ENCODE measurements around the gene CDC123.

Gene CDC123

DNA sequence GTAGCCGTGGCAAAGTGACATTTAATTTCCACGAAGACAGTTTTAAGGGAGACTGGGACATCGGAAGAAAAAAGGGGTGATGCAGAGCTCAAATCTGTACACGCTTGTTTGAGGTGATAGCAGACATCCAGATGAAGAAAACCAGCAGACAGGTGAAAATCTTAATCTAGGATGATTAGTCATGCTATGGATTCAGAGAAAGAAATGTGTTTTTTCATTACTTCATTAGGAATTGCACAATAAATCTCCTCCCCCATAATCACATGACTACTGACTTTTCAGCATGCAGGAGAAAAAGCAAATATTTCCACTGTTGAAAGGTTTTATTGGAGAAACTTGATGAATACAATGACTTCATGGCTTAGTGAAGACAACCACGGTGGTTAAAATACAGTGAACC lies 2.8 kb upstream of the CDC123 start:
- 90% methylated on average over 5 of the region's 5 CpGs for WGBS
- no peaks in the 10 kb centered on the region for H3K9me3 ChIP-seq (ENCODE audit: insufficient read depth, low read depth, low read length)
- no peak overlapping the region for H3K27ac ChIP-seq (ENCODE audit: low read depth, low read length)
- no peak overlapping the region for H3K9ac ChIP-seq (ENCODE audit: low read depth, low read length)
- H3K36me3 ChIP-seq (ENCODE audit: insufficient read depth, low read length) = peaks cover 18% of the 10 kb centered on the region
- no peaks in the 10 kb centered on the region for H3K27me3 ChIP-seq (ENCODE audit: insufficient read depth, low read length)
- no peak overlapping the region for H3K4me3 ChIP-seq (ENCODE audit: low read length)
- H3K4me1 ChIP-seq (ENCODE audit: insufficient read depth, low read length) = peaks cover 6% of the 10 kb centered on the region; the same call in 1 of the 2 replicates

DNA sequence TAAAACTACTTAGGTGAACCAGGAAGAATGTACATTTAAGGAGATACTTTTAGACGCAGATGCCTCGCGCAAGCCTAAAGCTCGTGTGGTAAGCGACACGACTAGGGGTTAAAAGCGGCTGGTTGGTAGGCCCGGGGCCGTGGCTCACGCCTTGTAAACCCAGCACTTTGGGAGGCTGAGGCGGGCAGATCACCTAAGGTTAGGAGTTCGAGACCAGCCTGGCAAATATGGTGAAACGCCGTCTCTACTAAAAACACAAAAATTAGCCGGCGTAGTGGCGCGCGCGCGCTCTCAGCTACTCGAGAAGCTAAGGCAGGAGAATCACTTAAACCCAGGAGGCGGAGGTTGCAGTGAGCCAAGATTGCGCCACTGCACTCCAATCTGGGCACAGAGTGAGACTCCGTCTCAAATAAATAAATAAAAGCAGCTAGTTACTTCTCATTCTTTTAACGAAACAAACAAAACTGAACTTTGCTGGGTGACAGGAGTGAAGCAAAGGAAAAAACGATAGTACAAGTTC lies 1.2 kb upstream of the CDC123 start:
- no peaks in the 10 kb centered on the region for H3K27me3 ChIP-seq (ENCODE audit: insufficient read depth, low read length)
- peak overlapping the region; percentile 91 for H3K9ac ChIP-seq (ENCODE audit: low read depth, low read length)
- 5% methylated on average over 27 of the region's 27 CpGs for WGBS
- peaks cover 33% of the 10 kb centered on the region for H3K36me3 ChIP-seq (ENCODE audit: insufficient read depth, low read length)
- peaks cover 6% of the 10 kb centered on the region; the same call in 1 of the 2 replicates for H3K4me1 ChIP-seq (ENCODE audit: insufficient read depth, low read length)
- peak overlapping the region; percentile 87 for H3K4me3 ChIP-seq (ENCODE audit: low read length)
- no peak overlapping the region for H3K27ac ChIP-seq (ENCODE audit: low read depth, low read length)
- H3K9me3 ChIP-seq (ENCODE audit: insufficient read depth, low read depth, low read length) = no peaks in the 10 kb centered on the region

DNA sequence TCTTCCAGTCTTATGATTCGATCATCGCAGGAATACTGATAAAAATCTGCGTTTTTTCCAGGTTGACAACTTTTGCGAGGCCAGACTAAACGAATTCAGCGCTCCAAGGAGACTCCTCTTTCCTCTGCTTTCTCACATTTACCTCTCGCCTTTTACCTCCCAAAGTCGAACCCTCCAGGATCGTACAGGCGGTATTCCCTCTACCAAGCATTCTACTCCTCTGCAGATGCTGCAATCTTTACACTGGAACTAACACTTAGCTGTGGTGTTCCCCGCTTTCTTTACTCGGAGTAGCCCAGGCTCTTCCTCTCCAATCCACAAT lies 746 bp upstream of the CDC123 start:
- H3K27me3 ChIP-seq (ENCODE audit: insufficient read depth, low read length) = no peaks in the 10 kb centered on the region
- H3K4me1 ChIP-seq (ENCODE audit: insufficient read depth, low read length) = peaks cover 6% of the 10 kb centered on the region; the same call in 1 of the 2 replicates

DNA sequence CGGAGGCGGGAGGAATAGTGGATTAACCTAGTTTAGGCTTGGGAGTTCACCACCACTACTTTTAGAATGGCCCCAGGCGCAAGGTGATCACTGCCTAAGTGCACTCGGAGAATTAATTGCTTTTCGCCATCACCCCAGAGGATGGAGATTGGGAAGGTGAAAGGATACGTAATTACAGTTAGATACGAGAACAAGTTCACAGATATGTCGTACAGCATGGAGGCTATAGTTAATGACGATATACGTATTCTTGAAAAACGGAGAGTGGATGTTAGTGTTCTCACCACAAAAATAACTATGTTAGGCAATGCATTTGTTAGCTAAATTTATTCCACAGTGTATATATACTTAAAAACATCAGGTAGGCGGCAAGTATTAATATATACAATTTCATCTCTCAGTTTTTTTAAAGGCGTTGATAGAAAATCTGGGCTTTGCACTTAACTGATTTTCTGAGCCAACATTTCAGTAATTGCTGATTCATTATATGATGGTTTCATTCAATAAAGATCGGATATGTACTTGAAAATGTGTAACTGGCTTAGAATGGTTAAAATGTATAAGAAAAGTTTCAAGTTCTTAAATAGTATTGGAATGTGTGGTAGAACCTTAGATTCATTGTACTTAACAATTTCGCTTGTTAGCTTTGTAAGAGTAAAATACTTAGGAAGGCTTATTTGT lies 683 bp downstream of the CDC123 start:
- WGBS = 15% methylated on average over 14 of the region's 15 CpGs
- no peaks in the 10 kb centered on the region for H3K9me3 ChIP-seq (ENCODE audit: insufficient read depth, low read depth, low read length)
- peaks cover 45% of the 10 kb centered on the region for H3K36me3 ChIP-seq (ENCODE audit: insufficient read depth, low read length)
- H3K9ac ChIP-seq (ENCODE audit: low read depth, low read length) = peak overlapping the region; percentile 91
- no peaks in the 10 kb centered on the region for H3K27me3 ChIP-seq (ENCODE audit: insufficient read depth, low read length)
- peaks cover 6% of the 10 kb centered on the region; the same call in 1 of the 2 replicates for H3K4me1 ChIP-seq (ENCODE audit: insufficient read depth, low read length)
- peak overlapping the region; percentile 87 for H3K4me3 ChIP-seq (ENCODE audit: low read length)
- peak overlapping the region; percentile 93 for H3K27ac ChIP-seq (ENCODE audit: low read depth, low read length)

More for the DNA sequence above, 746 bp upstream of the CDC123 start:
- Histone ChIP-seq H3K9ac (ENCODE audit: low read depth, low read length) (peak overlapping the region; percentile 91), H3K36me3 (ENCODE audit: insufficient read depth, low read length) (peaks cover 34% of the 10 kb centered on the region), H3K27ac (ENCODE audit: low read depth, low read length) (peak overlapping the region; percentile 93), H3K9me3 (ENCODE audit: insufficient read depth, low read depth, low read length) (no peaks in the 10 kb centered on the region), H3K4me3 (ENCODE audit: low read length) (peak overlapping the region; percentile 87)
- WGBS = 1% methylated on average over 12 of the region's 12 CpGs

DNA sequence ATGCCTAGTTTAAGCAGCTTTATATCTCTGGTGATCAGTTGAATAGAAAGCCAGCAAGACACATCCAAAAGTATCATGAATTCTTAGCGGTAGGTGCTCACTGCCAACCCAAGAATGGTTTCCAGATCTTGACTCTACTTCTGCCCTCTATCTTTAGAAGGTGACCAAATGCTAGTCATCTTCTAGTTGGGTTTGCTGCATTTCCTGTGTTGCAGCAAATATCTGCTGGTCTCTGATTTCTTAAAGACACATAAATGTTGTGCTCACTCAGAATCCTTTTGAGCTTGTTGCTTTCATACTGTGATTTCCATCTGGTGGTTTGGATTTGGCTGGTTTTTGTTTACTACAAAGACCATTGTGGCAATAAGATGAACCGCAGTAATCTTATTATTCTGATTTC lies 2.2 kb downstream of the CDC123 start:
- H3K4me3 ChIP-seq (ENCODE audit: low read length) = no peak overlapping the region; the same call in 1 of the 2 replicates
- H3K4me1 ChIP-seq (ENCODE audit: insufficient read depth, low read length) = peaks cover 6% of the 10 kb centered on the region; the same call in 1 of the 2 replicates
- no peak overlapping the region for H3K9ac ChIP-seq (ENCODE audit: low read depth, low read length)
- WGBS = 95% methylated on average over 1 of the region's 2 CpGs
- no peaks in the 10 kb centered on the region for H3K9me3 ChIP-seq (ENCODE audit: insufficient read depth, low read depth, low read length)
- no peak overlapping the region for H3K27ac ChIP-seq (ENCODE audit: low read depth, low read length)
- peaks cover 50% of the 10 kb centered on the region for H3K36me3 ChIP-seq (ENCODE audit: insufficient read depth, low read length)
- no peaks in the 10 kb centered on the region for H3K27me3 ChIP-seq (ENCODE audit: insufficient read depth, low read length)

DNA sequence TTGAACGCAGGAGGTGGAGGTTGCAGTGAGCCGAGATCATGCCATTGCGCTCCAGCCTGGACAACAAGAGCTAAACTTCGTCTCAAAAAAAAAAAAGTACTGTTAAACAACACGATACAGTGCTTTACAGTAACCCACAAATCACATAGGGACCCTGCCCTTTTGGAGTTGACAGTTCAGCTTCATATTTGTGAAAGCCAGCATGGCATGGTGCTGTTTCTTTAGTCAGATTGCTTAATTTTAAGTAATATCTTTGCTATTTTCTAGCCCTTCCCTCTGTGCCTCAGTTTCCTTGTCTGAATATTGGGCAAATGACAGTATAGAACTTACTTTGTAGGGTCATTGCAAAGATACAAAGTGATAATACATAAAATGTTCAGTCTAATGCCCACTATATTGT lies 4.9 kb downstream of the CDC123 start:
- H3K27ac ChIP-seq (ENCODE audit: low read depth, low read length) = no peak overlapping the region
- WGBS = 96% methylated on average over 5 of the region's 5 CpGs

DNA sequence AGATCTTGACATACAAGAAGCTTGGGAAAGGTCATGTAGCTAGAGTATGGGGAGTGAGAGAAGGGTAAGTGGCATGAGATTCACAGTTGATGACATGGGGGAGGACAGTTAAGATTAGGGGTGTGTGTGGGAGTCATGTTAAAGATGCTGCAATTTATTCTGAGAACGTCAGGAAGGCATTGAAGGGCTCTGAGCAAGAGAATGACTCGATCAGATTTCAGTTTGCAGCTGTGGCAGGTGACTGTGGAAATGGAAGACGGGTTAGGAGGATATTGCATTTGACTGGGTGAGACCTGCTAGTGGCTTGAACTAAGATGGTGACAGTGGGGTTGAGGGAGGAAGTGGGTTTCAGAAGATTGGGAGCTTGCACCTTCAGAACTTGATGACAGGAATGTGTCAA lies 5.6 kb downstream of the CDC123 start:
- Histone ChIP-seq H3K27ac (ENCODE audit: low read depth, low read length) (no peak overlapping the region), H3K36me3 (ENCODE audit: insufficient read depth, low read length) (peaks cover 77% of the 10 kb centered on the region), H3K27me3 (ENCODE audit: insufficient read depth, low read length) (no peaks in the 10 kb centered on the region), H3K9me3 (ENCODE audit: insufficient read depth, low read depth, low read length) (no peaks in the 10 kb centered on the region), H3K9ac (ENCODE audit: low read depth, low read length) (no peak overlapping the region), H3K4me3 (ENCODE audit: low read length) (no peak overlapping the region), H3K4me1 (ENCODE audit: insufficient read depth, low read length) (no peaks in the 10 kb centered on the region)
- WGBS = 86% methylated on average over 3 of the region's 3 CpGs

More for the DNA sequence above, 4.9 kb downstream of the CDC123 start:
- Histone ChIP-seq H3K9me3 (ENCODE audit: insufficient read depth, low read depth, low read length) (no peaks in the 10 kb centered on the region), H3K9ac (ENCODE audit: low read depth, low read length) (no peak overlapping the region), H3K4me1 (ENCODE audit: insufficient read depth, low read length) (no peaks in the 10 kb centered on the region), H3K4me3 (ENCODE audit: low read length) (no peak overlapping the region), H3K36me3 (ENCODE audit: insufficient read depth, low read length) (peaks cover 70% of the 10 kb centered on the region), H3K27me3 (ENCODE audit: insufficient read depth, low read length) (no peaks in the 10 kb centered on the region)

DNA sequence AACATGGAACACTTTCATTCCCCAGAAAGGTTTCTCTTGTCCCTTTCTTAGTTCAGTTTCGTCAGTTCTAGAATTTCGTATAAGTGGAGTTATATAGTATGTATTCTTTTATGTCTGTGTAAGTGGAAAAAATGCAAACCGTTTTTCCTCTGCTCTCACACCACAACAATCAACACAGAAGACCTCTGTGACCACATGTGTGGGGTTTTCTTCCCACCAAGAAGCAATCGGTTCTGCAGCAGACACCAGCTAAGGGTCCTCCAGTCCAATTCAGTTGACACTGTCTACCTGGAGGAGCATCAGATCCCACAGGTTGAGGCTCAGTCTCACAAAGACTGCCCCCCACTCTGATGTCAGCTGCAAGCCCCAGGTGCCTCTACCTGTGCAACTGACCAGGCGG lies 6.2 kb downstream of the CDC123 start:
- Histone ChIP-seq H3K9me3 (ENCODE audit: insufficient read depth, low read depth, low read length) (no peaks in the 10 kb centered on the region), H3K9ac (ENCODE audit: low read depth, low read length) (no peak overlapping the region), H3K36me3 (ENCODE audit: insufficient read depth, low read length) (peaks cover 82% of the 10 kb centered on the region), H3K27me3 (ENCODE audit: insufficient read depth, low read length) (no peaks in the 10 kb centered on the region), H3K4me1 (ENCODE audit: insufficient read depth, low read length) (no peaks in the 10 kb centered on the region), H3K4me3 (ENCODE audit: low read length) (no peak overlapping the region), H3K27ac (ENCODE audit: low read depth, low read length) (no peak overlapping the region)
- 94% methylated on average over 5 of the region's 5 CpGs for WGBS

DNA sequence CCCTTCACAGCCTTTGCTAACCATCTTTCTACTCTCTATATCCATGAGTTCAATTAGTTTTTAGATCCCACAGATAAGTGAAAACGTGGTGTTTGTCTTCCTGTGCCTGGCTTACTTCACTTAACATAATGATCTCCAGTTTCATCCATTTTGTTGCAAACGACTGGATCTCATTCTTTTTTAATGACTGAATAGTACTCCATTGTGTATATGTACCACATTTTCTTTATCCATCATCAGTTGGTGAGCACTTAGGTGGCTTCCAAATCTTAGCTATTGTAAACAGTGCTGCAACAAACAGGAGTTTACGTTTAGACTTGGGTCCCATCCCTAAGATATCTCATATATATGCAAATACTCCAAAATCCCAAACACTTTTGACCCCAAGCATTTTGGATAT lies 9.1 kb downstream of the CDC123 start:
- H3K27me3 ChIP-seq (ENCODE audit: insufficient read depth, low read length) = no peaks in the 10 kb centered on the region
- 92% methylated on average over 3 of the region's 3 CpGs for WGBS
- no peak overlapping the region for H3K27ac ChIP-seq (ENCODE audit: low read depth, low read length)
- peaks cover 96% of the 10 kb centered on the region for H3K36me3 ChIP-seq (ENCODE audit: insufficient read depth, low read length)
- H3K9me3 ChIP-seq (ENCODE audit: insufficient read depth, low read depth, low read length) = no peaks in the 10 kb centered on the region
- H3K4me1 ChIP-seq (ENCODE audit: insufficient read depth, low read length) = no peaks in the 10 kb centered on the region
- no peak overlapping the region for H3K4me3 ChIP-seq (ENCODE audit: low read length)
- no peak overlapping the region for H3K9ac ChIP-seq (ENCODE audit: low read depth, low read length)

DNA sequence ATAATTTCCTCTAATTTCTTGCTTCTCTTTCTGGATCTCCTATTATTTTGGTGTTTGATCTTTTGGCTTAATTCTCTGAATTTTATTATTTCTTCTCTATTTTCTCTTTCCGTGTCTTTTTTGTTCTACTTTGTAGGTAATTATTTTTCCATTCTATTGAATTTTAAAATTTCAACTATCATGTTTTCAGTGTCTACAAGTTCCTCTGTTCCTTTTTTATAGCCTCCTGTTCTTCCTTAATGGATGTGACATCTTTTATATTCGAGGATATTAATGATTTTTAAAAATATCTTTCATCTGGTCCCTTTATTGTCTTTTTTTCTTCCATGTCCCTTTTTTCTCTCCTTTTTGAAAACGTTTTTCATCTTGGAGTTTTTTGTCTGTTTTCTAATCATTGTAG lies 11.1 kb downstream of the CDC123 start:
- Histone ChIP-seq H3K4me1 (ENCODE audit: insufficient read depth, low read length) (no peaks in the 10 kb centered on the region), H3K9ac (ENCODE audit: low read depth, low read length) (no peak overlapping the region), H3K27me3 (ENCODE audit: insufficient read depth, low read length) (no peaks in the 10 kb centered on the region), H3K36me3 (ENCODE audit: insufficient read depth, low read length) (peaks cover 95% of the 10 kb centered on the region), H3K27ac (ENCODE audit: low read depth, low read length) (no peak overlapping the region), H3K9me3 (ENCODE audit: insufficient read depth, low read depth, low read length) (no peaks in the 10 kb centered on the region), H3K4me3 (ENCODE audit: low read length) (no peak overlapping the region)
- WGBS = 57% methylated on average over 1 of the region's 3 CpGs

DNA sequence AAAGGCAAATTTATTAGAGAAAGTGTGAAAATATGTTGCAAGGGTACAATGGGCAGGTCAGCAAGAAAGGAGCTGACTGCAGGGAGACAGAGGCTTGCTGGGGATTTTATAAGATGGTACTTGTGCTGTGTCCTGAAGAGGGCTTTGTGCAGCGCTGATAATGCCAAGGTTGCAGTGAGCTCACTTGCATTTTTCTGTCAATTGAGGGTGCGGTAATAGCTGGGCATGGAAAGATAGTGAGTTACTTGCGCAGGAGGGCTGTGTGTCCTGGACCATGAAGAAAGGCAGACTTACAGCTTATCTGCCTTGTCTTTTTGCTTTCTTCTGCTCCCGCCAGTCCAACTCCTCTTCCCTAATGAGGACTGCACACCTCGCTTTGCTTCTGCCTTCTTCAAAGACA lies 12.5 kb downstream of the CDC123 start:
- Histone ChIP-seq H3K27me3 (ENCODE audit: insufficient read depth, low read length) (no peaks in the 10 kb centered on the region), H3K27ac (ENCODE audit: low read depth, low read length) (no peak overlapping the region), H3K4me1 (ENCODE audit: insufficient read depth, low read length) (no peaks in the 10 kb centered on the region), H3K9me3 (ENCODE audit: insufficient read depth, low read depth, low read length) (no peaks in the 10 kb centered on the region), H3K9ac (ENCODE audit: low read depth, low read length) (no peak overlapping the region), H3K4me3 (ENCODE audit: low read length) (no peak overlapping the region), H3K36me3 (ENCODE audit: insufficient read depth, low read length) (peaks cover 95% of the 10 kb centered on the region)
- 96% methylated on average over 5 of the region's 5 CpGs for WGBS
